HG02885 (cell line): ENCODE measurements around the gene KISS1R.

ENCODE experiments used
- ATAC-seq: cut with Tn5 transposase; IDR thresholded peaks from one replicate; pipeline ENCODE4 v1.9.1; 2021; ENCODE audit warnings: mild to moderate bottlenecking; ENCODE audit not compliant: unreplicated experiment, poor library complexity

Gene KISS1R

DNA sequence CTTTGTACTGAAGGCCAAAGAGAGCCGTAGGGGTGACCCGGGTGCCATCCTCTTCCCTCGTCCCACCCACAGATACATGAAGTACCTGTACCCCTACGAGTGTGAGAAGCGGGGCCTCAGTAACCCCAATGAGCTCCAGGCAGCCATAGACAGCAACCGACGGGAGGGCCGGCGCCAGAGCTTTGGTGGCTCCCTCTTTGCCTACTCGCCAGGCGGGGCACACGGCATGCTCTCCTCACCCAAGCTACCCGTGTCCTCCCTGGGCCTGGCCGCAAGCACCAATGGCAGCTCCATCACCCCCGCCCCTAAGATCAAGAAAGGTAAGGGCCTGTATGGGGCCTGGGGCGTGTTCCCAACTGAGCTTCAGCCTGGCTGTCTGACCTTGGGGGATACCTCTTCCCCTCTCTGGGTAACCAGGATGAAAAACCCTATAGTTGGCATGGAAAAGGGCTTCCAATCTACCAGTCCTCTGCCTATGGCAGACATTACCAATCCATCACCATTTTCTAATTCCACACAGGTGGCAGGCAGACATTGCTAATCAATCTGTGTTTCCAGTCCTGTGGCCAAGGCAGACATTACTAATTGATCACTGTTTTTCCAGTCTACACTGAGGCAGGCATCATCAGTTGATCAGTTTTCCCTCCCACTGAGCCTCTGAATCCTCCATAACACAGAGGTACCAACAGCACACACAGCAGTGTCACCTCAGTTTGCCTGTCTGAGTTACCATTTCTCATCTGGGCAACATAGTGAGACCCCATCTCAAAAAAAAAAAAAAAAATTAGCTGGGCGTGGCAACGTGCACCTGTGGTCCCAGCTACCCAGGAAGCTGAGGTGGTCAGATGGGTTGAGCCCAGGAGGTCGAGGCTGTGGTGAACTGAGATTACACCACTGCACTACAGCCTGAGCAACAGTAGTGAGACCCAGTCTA is 47.9 kb downstream of the KISS1R start:
- ATAC-seq = no peak

DNA sequence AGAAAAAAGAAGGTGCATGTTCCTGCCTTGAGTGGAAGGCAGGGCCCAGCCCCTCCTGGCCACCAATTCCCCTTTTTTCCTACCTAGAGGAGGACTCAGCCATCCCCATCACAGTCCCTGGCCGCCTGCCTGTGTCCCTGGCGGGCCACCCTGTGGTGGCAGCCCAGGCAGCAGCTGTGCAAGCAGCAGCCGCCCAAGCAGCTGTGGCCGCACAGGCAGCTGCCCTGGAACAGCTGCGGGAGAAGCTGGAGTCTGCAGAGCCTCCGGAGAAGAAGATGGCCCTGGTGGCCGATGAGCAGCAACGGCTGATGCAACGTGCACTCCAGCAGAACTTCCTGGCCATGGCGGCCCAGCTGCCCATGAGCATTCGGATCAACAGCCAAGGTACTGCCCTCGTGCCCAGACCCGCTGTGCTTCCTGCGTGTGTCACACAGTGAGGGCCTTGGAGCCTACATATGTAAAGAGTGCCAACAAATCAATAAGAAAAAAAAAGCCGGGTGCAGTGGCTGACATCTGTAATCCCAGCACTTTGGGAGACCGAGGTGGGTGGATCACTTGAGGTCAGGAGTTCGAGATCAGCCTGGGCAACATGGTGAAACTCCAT is 49.5 kb downstream of the KISS1R start:
- ATAC-seq = no peak
